Type B pancreatic cell (in vitro differentiated cells): Measurements from ENCODE around the gene COL25A1. TPM values are rescaled to one million over a fixed set of nuclear protein-coding genes. Genes with fewer than 3 reads are reported as not detected.

Experiments used
- DNase-seq: peaks from one replicate; pipeline ENCODE4 v3.0.0; 2021; ENCODE audit warnings: mixed read lengths; ENCODE audit not compliant: unreplicated experiment; ENCODE audit errors: extremely low spot score
- H3K27ac Mint-ChIP-seq: 2 replicates; pipeline ENCODE4 v1.8.0; 2021; ENCODE audit warnings: mild to moderate bottlenecking, mixed read lengths
- H3K27me3 Mint-ChIP-seq: 2 replicates; pipeline ENCODE4 v1.8.0; 2021; ENCODE audit warnings: mixed read lengths
- H3K36me3 Mint-ChIP-seq: 2 replicates; pipeline ENCODE4 v1.8.0; 2021; ENCODE audit warnings: mixed read lengths
- H3K4me1 Mint-ChIP-seq: one replicate; pipeline ENCODE4 v1.8.0; 2021; ENCODE audit warnings: mixed read lengths; ENCODE audit not compliant: unreplicated experiment
- H3K4me3 Mint-ChIP-seq: 2 replicates; pipeline ENCODE4 v1.8.0; 2021; ENCODE audit warnings: mild to moderate bottlenecking, mixed read lengths
- H3K9me3 Mint-ChIP-seq: 2 replicates; pipeline ENCODE4 v1.8.0; 2021; ENCODE audit warnings: mixed read lengths
- total RNA-seq: library from RNA; stranded (reverse); gene quantifications from 2 replicates; pipeline ENCODE4 v1.2.1, GENCODE V29; 2021; ENCODE audit warnings: low replicate concordance
- TF ChIP-seq, protein P1 (sequence below): fragments of 200-600 bp; sonication (generic); conservative IDR thresholded peaks from 2 replicates; pipeline ENCODE4 v1.5.0; 2021; ENCODE audit warnings: antibody characterized with exemption, mild to moderate bottlenecking

The COL25A1 gene
- total RNA-seq, 1 donor from 2014 or later, result 9.2 TPM

GRCh38 chr4:109325698-109326097 is 23.2 kb upstream of the COL25A1 start:
- no peaks in the 10 kb centered on the region for H3K4me1 Mint-ChIP-seq
- DNase-seq, result no peak
- peaks cover 15% of the 10 kb centered on the region for H3K9me3 Mint-ChIP-seq
- TF ChIP-seq, protein P1, sequence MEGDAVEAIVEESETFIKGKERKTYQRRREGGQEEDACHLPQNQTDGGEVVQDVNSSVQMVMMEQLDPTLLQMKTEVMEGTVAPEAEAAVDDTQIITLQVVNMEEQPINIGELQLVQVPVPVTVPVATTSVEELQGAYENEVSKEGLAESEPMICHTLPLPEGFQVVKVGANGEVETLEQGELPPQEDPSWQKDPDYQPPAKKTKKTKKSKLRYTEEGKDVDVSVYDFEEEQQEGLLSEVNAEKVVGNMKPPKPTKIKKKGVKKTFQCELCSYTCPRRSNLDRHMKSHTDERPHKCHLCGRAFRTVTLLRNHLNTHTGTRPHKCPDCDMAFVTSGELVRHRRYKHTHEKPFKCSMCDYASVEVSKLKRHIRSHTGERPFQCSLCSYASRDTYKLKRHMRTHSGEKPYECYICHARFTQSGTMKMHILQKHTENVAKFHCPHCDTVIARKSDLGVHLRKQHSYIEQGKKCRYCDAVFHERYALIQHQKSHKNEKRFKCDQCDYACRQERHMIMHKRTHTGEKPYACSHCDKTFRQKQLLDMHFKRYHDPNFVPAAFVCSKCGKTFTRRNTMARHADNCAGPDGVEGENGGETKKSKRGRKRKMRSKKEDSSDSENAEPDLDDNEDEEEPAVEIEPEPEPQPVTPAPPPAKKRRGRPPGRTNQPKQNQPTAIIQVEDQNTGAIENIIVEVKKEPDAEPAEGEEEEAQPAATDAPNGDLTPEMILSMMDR, result no peak
- no peaks in the 10 kb centered on the region for H3K27me3 Mint-ChIP-seq
- no peak overlapping the region for H3K27ac Mint-ChIP-seq
- H3K36me3 Mint-ChIP-seq, result no peaks in the 10 kb centered on the region
- no peak overlapping the region for H3K4me3 Mint-ChIP-seq

- TF ChIP-seq, protein P1, result no peak
- Mint-ChIP-seq H3K4me1 (no peaks in the 10 kb centered on the region), H3K27me3 (no peaks in the 10 kb centered on the region), H3K36me3 (no peaks in the 10 kb centered on the region), H3K27ac (no peak overlapping the region), H3K4me3 (no peak overlapping the region), H3K9me3 (peaks cover 24% of the 10 kb centered on the region)
- DNase-seq, result no peak
Measured at GRCh38 chr4:109323348-109323747, 20.9 kb upstream of the COL25A1 start.

DNA sequence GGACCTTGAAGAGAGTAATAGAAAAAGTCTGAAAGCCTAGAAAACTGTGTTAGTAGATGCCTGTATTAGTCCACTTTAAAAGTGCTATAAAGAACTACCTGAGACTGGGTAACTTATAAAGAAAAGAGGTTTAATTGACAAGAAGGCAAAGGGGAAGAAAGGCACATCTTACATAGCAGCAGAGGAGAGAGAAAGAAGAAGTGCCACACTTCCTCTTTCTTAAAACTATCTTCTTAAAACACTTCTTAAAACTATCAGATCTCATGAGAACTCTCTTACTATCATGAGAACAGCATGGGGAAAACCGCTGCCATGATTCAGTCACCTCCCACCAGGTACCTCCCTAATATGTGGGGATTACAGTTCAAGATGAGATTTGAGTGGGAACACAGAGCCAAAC is 18.8 kb upstream of the COL25A1 start:
- H3K4me3 Mint-ChIP-seq, result no peak overlapping the region

GRCh38 chr4:109319684-109320083 is 17.2 kb upstream of the COL25A1 start:
- Mint-ChIP-seq H3K4me3 (no peak overlapping the region), H3K27me3 (no peaks in the 10 kb centered on the region), H3K9me3 (peaks cover 20% of the 10 kb centered on the region), H3K4me1 (no peaks in the 10 kb centered on the region), H3K27ac (no peak overlapping the region), H3K36me3 (no peaks in the 10 kb centered on the region)
- TF ChIP-seq, protein P1, result no peak
- no peak for DNase-seq

More for the DNA sequence above, 18.8 kb upstream of the COL25A1 start:
- H3K27ac Mint-ChIP-seq, result no peak overlapping the region
- H3K9me3 Mint-ChIP-seq, result peaks cover 21% of the 10 kb centered on the region
- H3K27me3 Mint-ChIP-seq, result no peaks in the 10 kb centered on the region
- no peaks in the 10 kb centered on the region for H3K36me3 Mint-ChIP-seq
- TF ChIP-seq, protein P1, result no peak
- no peaks in the 10 kb centered on the region for H3K4me1 Mint-ChIP-seq
- no peak for DNase-seq

- no peak for DNase-seq
- TF ChIP-seq, protein P1, result no peak
- no peaks in the 10 kb centered on the region for H3K4me1 Mint-ChIP-seq
- no peaks in the 10 kb centered on the region for H3K36me3 Mint-ChIP-seq
- H3K27ac Mint-ChIP-seq, result no peak overlapping the region
- H3K4me3 Mint-ChIP-seq, result no peak overlapping the region
- no peaks in the 10 kb centered on the region for H3K27me3 Mint-ChIP-seq
- peaks cover 19% of the 10 kb centered on the region for H3K9me3 Mint-ChIP-seq
Measured at GRCh38 chr4:109319156-109319555, 16.7 kb upstream of the COL25A1 start.

DNA sequence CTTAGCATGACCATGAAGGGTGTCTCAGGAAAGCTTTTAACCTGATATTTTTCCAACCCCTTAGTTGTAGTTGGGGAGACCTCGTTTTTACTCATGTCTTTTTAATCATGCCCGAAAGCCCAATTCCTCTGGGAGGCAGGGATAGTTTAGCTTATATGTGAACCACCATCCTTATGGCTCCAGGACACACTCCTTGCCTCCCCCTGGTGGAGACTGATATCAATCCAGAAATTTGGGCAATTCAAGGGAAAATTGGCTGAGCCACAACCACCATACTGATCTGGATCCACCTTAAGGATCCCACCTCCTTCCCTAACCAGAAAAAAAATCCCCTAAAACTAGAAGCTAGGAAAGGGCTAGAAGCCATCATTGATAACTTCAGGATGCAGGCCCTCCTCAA is 13.4 kb upstream of the COL25A1 start:
- H3K4me3 Mint-ChIP-seq, result no peak overlapping the region
- DNase-seq, result no peak
- no peaks in the 10 kb centered on the region for H3K36me3 Mint-ChIP-seq
- H3K27me3 Mint-ChIP-seq, result no peaks in the 10 kb centered on the region
- TF ChIP-seq, protein P1, result peak; percentile 50
- H3K4me1 Mint-ChIP-seq, result no peaks in the 10 kb centered on the region
- H3K9me3 Mint-ChIP-seq, result peaks cover 9% of the 10 kb centered on the region
- no peak overlapping the region for H3K27ac Mint-ChIP-seq
